Adrenal gland (tissue), 5 donors: Measurements from ENCODE around the gene SIRT1.

ENCODE experiments used
- CTCF ChIP-seq, 6 experiments: fragments of 450-650 bp in 4 of 6; fragments of 200-600 bp in 2 of 6; sonication (generic) in 1 of 6; IDR thresholded peaks; 1 replicate in 5 of 6; 2 replicates in 1 of 6; pipeline versions ENCODE4 v1.5.1 to v1.8.0; 2016 to 2021; ENCODE audit warnings: antibody characterized with exemption in 6 of 6, mild to moderate bottlenecking in 2 of 6, moderate library complexity in 1 of 6
- POLR2A ChIP-seq, 2 donors: fragments of 450-650 bp; IDR thresholded peaks; one replicate each; pipeline ENCODE4 v1.6.1; 2017; ENCODE audit warnings: antibody characterized with exemption in 2 of 2, mild to moderate bottlenecking in 2 of 2, moderate library complexity in 1 of 2
- donor health status: DM: no; HTN: no; CAD: no.

DNA sequence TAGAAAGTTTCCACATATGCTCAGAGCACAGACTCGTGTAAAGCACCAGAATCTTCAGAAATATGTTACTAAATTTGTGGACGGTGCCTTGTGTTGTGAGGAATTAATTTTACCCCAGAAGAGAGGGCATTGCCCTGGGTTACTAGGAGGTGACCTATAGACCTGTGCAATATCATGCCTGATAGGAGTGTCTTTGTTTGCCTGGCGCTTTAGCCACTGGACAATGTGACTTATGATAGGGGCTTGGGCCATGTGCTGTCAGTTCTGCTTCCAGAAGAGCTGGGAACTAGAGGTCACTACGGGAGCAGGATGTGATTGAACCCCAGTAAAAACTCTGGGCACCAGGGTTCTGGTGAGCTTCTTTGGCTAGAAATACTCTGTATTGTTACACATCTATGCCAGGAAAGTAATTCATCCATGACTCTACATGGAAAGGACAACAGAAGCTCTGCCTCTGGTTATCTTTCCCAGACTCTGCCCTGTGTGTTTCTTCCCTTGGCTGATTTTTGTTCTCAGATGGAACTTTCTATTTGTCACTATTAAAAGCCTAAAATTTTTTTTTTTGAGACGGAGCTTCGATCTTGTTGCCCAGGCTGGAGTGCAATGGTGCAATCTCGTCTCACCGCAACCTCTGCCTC, 75.5 kb downstream of the SIRT1 start:
- TF ChIP-seq CTCF (IDR thresholded peaks at IDR 0.05) (no peak), POLR2A (IDR thresholded peaks at IDR 0.05) (no peak)
